ENCODE results near the gene MDK.

MDK gene

GRCh38 chr11:46366661-46367161, 14.8 kb upstream of the MDK start:
- H3K4me3 ChIP-seq (ENCODE audit: low read depth, low read length, poor library complexity, severe bottlenecking): no peak overlapping the region
- peaks cover 8% of the 10 kb centered on the region; the same call in 1 of the 2 replicates for H3K79me2 ChIP-seq (ENCODE audit: insufficient read depth, low read length)
- no peak overlapping the region for H2AFZ ChIP-seq (ENCODE audit: low read length)
- H4K20me1 ChIP-seq (ENCODE audit: insufficient read depth, low read length): no peaks in the 10 kb centered on the region
- peaks cover 33% of the 10 kb centered on the region for H3K4me1 ChIP-seq (ENCODE audit: insufficient read depth, low read length, severe bottlenecking)
- no peak overlapping the region for H3K27ac ChIP-seq (ENCODE audit: low read depth, low read length, poor library complexity, severe bottlenecking)
- peak overlapping the region; percentile 43; the same call in 1 of the 2 replicates for H3K4me2 ChIP-seq (ENCODE audit: low read length)
- H3K36me3 ChIP-seq (ENCODE audit: insufficient read depth, low read length): peaks cover 41% of the 10 kb centered on the region; the same call in 1 of the 2 replicates
- no peaks in the 10 kb centered on the region for H3K9me3 ChIP-seq (ENCODE audit: low read length)
- TF ChIP-seq EZH2 (IDR thresholded peaks at IDR 0.05; ENCODE audit: borderline replicate concordance, low read length) (no peak), CTCF (IDR thresholded peaks at IDR 0.05; ENCODE audit: low read length) (no peak)
- no peak overlapping the region for H3K9ac ChIP-seq (ENCODE audit: low read length)
- H3F3A ChIP-seq (ENCODE audit: insufficient read depth, low read length): no peaks in the 10 kb centered on the region
- no peaks in the 10 kb centered on the region for H3K27me3 ChIP-seq (ENCODE audit: insufficient read depth, low read length)
- no peaks in the 10 kb centered on the region for H3K9me2 ChIP-seq (ENCODE audit: low read depth, low read length)

- Histone ChIP-seq H3K79me2 (ENCODE audit: insufficient read depth, low read length) (peaks cover 5% of the 10 kb centered on the region; the same call in 1 of the 2 replicates), H3K9me2 (ENCODE audit: low read depth, low read length) (no peaks in the 10 kb centered on the region), H3K9ac (ENCODE audit: low read length) (no peak overlapping the region), H3K36me3 (ENCODE audit: insufficient read depth, low read length) (peaks cover 48% of the 10 kb centered on the region; the same call in 1 of the 2 replicates), H4K20me1 (ENCODE audit: insufficient read depth, low read length) (no peaks in the 10 kb centered on the region), H3K4me3 (ENCODE audit: low read depth, low read length, poor library complexity, severe bottlenecking) (no peak overlapping the region), H3K27me3 (ENCODE audit: insufficient read depth, low read length) (no peaks in the 10 kb centered on the region), H3K9me3 (ENCODE audit: low read length) (no peaks in the 10 kb centered on the region), H3F3A (ENCODE audit: insufficient read depth, low read length) (no peaks in the 10 kb centered on the region), H3K4me2 (ENCODE audit: low read length) (peak overlapping the region; percentile 43; the same call in 1 of the 2 replicates), H3K27ac (ENCODE audit: low read depth, low read length, poor library complexity, severe bottlenecking) (peak overlapping the region; percentile 29), H2AFZ (ENCODE audit: low read length) (no peak overlapping the region), H3K4me1 (ENCODE audit: insufficient read depth, low read length, severe bottlenecking) (peaks cover 27% of the 10 kb centered on the region)
- TF ChIP-seq EZH2 (IDR thresholded peaks at IDR 0.05; ENCODE audit: borderline replicate concordance, low read length) (no peak), CTCF (IDR thresholded peaks at IDR 0.05; ENCODE audit: low read length) (peak; percentile 72)
These were observed 14.1 kb upstream of the MDK start for GRCh38 chr11:46367244-46367915.

GRCh38 chr11:46367916-46368267, 13.6 kb upstream of the MDK start:
- Histone ChIP-seq H2AFZ (ENCODE audit: low read length) (no peak overlapping the region), H3K9me3 (ENCODE audit: low read length) (no peaks in the 10 kb centered on the region), H3K9me2 (ENCODE audit: low read depth, low read length) (no peaks in the 10 kb centered on the region), H3K27ac (ENCODE audit: low read depth, low read length, poor library complexity, severe bottlenecking) (no peak overlapping the region), H3K4me3 (ENCODE audit: low read depth, low read length, poor library complexity, severe bottlenecking) (no peak overlapping the region), H3K36me3 (ENCODE audit: insufficient read depth, low read length) (peaks cover 52% of the 10 kb centered on the region; the same call in 1 of the 2 replicates), H3K9ac (ENCODE audit: low read length) (no peak overlapping the region), H3K4me2 (ENCODE audit: low read length) (no peak overlapping the region), H3K4me1 (ENCODE audit: insufficient read depth, low read length, severe bottlenecking) (peaks cover 22% of the 10 kb centered on the region), H4K20me1 (ENCODE audit: insufficient read depth, low read length) (no peaks in the 10 kb centered on the region), H3K79me2 (ENCODE audit: insufficient read depth, low read length) (peaks cover 1% of the 10 kb centered on the region; the same call in 1 of the 2 replicates), H3F3A (ENCODE audit: insufficient read depth, low read length) (no peaks in the 10 kb centered on the region), H3K27me3 (ENCODE audit: insufficient read depth, low read length) (no peaks in the 10 kb centered on the region)
- no peak for TF ChIP-seq EZH2 (IDR thresholded peaks at IDR 0.05; ENCODE audit: borderline replicate concordance, low read length)
- no peak for TF ChIP-seq CTCF (IDR thresholded peaks at IDR 0.05; ENCODE audit: low read length)
